CD4-positive, alpha-beta T cell treated with Interleukin-2 at 100 ng/mL for 4 hours (primary cell): Measurements from ENCODE around the gene SLC10A6.
A peak's percentile ranks its signal among the peaks of the same experiment; 100 is the strongest.
"Not testable (repeated sequence)": the region's sequence is repeated elsewhere in the genome, so short reads cannot be mapped to it uniquely, and the experiment has no call there.

Experiments
- DNase-seq: peaks from one replicate; pipeline ENCODE4 v3.0.0-alpha.2; 2020; ENCODE audit warnings: low spot score

Gene SLC10A6

GRCh38 chr4:86848732-86849619 is at the start of gene SLC10A6:
Gene SLC10A6 (minus strand): TSS chr4:86849384. CDS start chr4:86849115, 269 bp downstream.
- no peak for DNase-seq

GRCh38 chr4:86898562-86898961 is 49.4 kb upstream of the SLC10A6 start:
- no peak for DNase-seq

GRCh38 chr4:86896596-86896995 is 47.4 kb upstream of the SLC10A6 start:
- DNase-seq: no peak

- DNase-seq: peak; percentile 67
Measured at GRCh38 chr4:86895692-86896488, 46.7 kb upstream of the SLC10A6 start.

- DNase-seq: no peak
Measured at GRCh38 chr4:86894455-86894854, 45.3 kb upstream of the SLC10A6 start.

- DNase-seq: no peak
Measured at GRCh38 chr4:86893136-86893535, 44.0 kb upstream of the SLC10A6 start.

- DNase-seq: no peak
Measured at GRCh38 chr4:86892636-86892960, 43.4 kb upstream of the SLC10A6 start.

- peak; percentile 4 for DNase-seq
Measured at GRCh38 chr4:86891762-86892635, 42.8 kb upstream of the SLC10A6 start, which contains the start of gene C4orf36. Gene C4orf36 (minus strand): TSS chr4:86892422. CDS start chr4:86891520, 902 bp downstream.

- no peak for DNase-seq
Measured at GRCh38 chr4:86890790-86891189, 41.6 kb upstream of the SLC10A6 start.

- no peak for DNase-seq
Measured at GRCh38 chr4:86879641-86880040, 30.5 kb upstream of the SLC10A6 start.

- DNase-seq: no peak
Measured at GRCh38 chr4:86878640-86879039, 29.5 kb upstream of the SLC10A6 start.

GRCh38 chr4:86876894-86877685 is 27.9 kb upstream of the SLC10A6 start:
- DNase-seq: no peak

GRCh38 chr4:86875436-86875835 is 26.3 kb upstream of the SLC10A6 start:
- not testable (repeated sequence) for DNase-seq

- no peak for DNase-seq
Measured at GRCh38 chr4:86872135-86872534, 23.0 kb upstream of the SLC10A6 start.

- no peak for DNase-seq
Measured at GRCh38 chr4:86870442-86871069, 21.4 kb upstream of the SLC10A6 start.

- DNase-seq: no peak
Measured at GRCh38 chr4:86857341-86858052, 8.3 kb upstream of the SLC10A6 start.

GRCh38 chr4:86856896-86857295 is 7.7 kb upstream of the SLC10A6 start:
- DNase-seq: no peak

GRCh38 chr4:86855572-86855971 is 6.4 kb upstream of the SLC10A6 start:
- no peak for DNase-seq

- no peak for DNase-seq
Measured at GRCh38 chr4:86853209-86853608, 4.0 kb upstream of the SLC10A6 start.

- DNase-seq: no peak
Measured at GRCh38 chr4:86848136-86848535, 1.0 kb downstream of the SLC10A6 start.
